Kidney epithelial cell (primary cell): ENCODE results near the gene PRAMEF4. TPM values are rescaled to one million over a fixed set of nuclear protein-coding genes. Genes with fewer than 3 reads are reported as not detected.
"Not testable (repeated sequence)": the region's sequence is repeated elsewhere in the genome, so short reads cannot be mapped to it uniquely, and the experiment has no call there.

Source experiments
- DNase-seq: peaks from one replicate; pipeline ENCODE4 v3.0.0-alpha.2; 2010; ENCODE audit warnings: low read depth
- H3K27me3 ChIP-seq: 2 replicates; pipeline ENCODE4 v1.6.0; 2011; ENCODE audit warnings: low read length; ENCODE audit not compliant: control insufficient read depth, insufficient read depth
- H3K36me3 ChIP-seq: 2 replicates; pipeline ENCODE4 v1.5.1; 2011; ENCODE audit warnings: low read length; ENCODE audit not compliant: control insufficient read depth, insufficient read depth
- H3K4me3 ChIP-seq: 2 replicates; pipeline ENCODE4 v1.5.1; 2011; ENCODE audit warnings: low read depth, mild to moderate bottlenecking, control low read depth, low read length
- total RNA-seq: library from RNA; depleted of rRNA; stranded (reverse); fragments of >200 nt; gene quantifications from 2 replicates; pipeline ENCODE4 v1.2.3, GENCODE V29; 2015
- TF ChIP-seq, protein P1 (sequence below): IDR thresholded peaks from 2 replicates; pipeline ENCODE4 v1.5.1; 2011; ENCODE audit warnings: mild to moderate bottlenecking, moderate library complexity, low read length, control low read depth, inconsistent platforms; ENCODE audit not compliant: insufficient read depth, poor library complexity, severe bottlenecking

PRAMEF4 gene
- total RNA-seq = not detected in 2 replicates

- not testable (repeated sequence) for H3K36me3 ChIP-seq, DNase-seq, H3K4me3 ChIP-seq, H3K27me3 ChIP-seq
These were observed at the start of gene PRAMEF4 for GRCh38 chr1:12886101-12886500. PRAMEF4 (minus strand) TSS chr1:12886201; CDS start chr1:12883394, 2,807 bp downstream.

- not testable (repeated sequence) for H3K27me3 ChIP-seq, H3K4me3 ChIP-seq, DNase-seq, H3K36me3 ChIP-seq
These were observed 38.4 kb upstream of the PRAMEF4 start for GRCh38 chr1:12924368-12924767.

GRCh38 chr1:12921749-12922148, 35.7 kb upstream of the PRAMEF4 start:
- DNase-seq, H3K27me3 ChIP-seq, H3K4me3 ChIP-seq, H3K36me3 ChIP-seq: not testable (repeated sequence)

- not testable (repeated sequence) for H3K27me3 ChIP-seq, H3K36me3 ChIP-seq, H3K4me3 ChIP-seq, DNase-seq
These were observed 30.3 kb upstream of the PRAMEF4 start, which contains the start of gene PRAMEF7 for GRCh38 chr1:12916310-12916709. PRAMEF7 (plus strand) TSS chr1:12916610; CDS start chr1:12917693, 1,083 bp downstream.

GRCh38 chr1:12903793-12904572, 18.0 kb upstream of the PRAMEF4 start:
- not testable (repeated sequence) for H3K4me3 ChIP-seq, DNase-seq, H3K27me3 ChIP-seq, H3K36me3 ChIP-seq

DNA sequence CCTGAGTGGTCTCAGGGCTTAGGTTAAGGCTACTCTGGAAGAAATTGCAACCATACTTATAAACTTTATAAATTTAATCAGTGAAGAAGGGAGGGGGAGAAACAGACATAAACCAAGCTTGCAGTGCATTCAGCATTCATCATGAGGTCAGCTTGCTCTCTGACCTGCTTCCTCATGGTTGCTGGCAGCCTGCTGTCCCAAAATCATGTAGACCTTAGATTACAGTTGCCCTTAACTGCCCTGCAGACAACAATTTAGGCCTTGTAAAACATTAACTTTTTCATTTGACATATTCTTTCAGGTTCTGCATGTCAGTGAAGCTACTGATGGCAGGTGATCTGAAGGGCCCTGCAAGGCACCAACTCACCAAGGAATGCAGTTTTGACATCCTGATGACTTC, 13.2 kb upstream of the PRAMEF4 start:
- H3K36me3 ChIP-seq, DNase-seq, H3K27me3 ChIP-seq, H3K4me3 ChIP-seq: not testable (repeated sequence)

- H3K27me3 ChIP-seq, H3K4me3 ChIP-seq, DNase-seq, H3K36me3 ChIP-seq: not testable (repeated sequence)
These were observed 12.2 kb upstream of the PRAMEF4 start, which contains the start of gene PRAMEF10 for GRCh38 chr1:12898170-12898569. PRAMEF10 (minus strand) TSS chr1:12898270; CDS start chr1:12895847, 2,423 bp downstream.

GRCh38 chr1:12878453-12878852, 7.5 kb downstream of the PRAMEF4 start:
- not testable (repeated sequence) for H3K36me3 ChIP-seq, H3K27me3 ChIP-seq, DNase-seq, H3K4me3 ChIP-seq

DNA sequence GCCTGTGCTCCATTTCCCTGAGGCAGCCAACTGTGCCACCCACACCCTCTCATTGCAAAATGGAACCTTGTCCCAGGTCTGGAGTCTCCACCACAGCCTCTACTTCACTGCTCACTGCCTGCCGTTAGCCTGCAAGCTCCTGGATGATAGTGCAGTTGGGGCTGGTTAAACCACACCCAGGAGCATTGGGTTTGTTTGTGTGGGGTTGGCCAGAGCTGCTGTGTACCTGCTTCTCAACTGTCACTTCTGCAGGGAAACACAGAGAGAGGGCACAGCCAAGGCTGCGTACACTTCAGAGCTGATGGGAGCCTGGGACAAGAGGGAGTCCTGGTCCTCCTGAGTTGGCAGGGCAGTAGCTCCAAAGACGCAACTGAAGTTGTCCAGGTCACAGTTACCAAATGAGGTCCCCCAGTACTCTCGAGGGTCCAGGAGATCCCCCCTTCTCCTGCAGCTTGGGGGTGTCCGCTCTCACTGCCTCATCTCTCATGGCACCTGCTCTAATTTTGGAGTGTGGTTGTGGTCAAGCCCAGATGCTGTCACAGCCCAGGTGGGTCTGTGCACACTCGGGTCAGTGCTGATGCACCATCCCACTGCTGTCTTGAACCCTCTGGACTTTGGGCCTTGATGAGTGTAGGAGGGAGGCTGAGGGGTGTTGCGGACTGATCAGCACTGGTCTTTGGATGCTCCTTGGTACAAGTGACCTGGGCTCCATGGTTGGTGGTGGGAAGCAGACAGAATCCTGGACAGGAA, 22.7 kb downstream of the PRAMEF4 start:
- not testable (repeated sequence) for H3K27me3 ChIP-seq, DNase-seq, H3K36me3 ChIP-seq, H3K4me3 ChIP-seq

DNA sequence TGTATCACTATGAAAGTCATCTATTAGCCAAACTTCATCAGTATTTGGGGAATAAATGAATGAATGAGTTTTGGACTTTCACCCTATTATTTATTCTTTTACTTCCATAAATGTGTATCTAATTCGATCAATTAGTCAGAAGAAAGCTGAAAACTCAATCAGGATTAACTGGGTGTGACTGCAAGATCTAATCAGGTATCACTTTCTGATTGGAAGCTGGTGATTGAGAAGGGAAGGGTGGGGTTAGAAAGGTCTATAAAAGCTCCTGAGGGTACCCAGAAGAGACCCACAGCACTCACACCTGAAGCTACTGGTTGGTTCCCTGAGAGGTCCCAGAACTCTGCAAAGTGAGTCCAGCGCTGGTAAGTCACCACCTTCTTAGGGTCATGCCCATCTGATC, 29.2 kb downstream of the PRAMEF4 start, which contains the start of gene PRAMEF2:
Gene PRAMEF2 (plus strand): TSS at position 301 of the 400 bp plus-strand sequence. CDS start 1,924 bp downstream, outside the sequence.
- H3K4me3 ChIP-seq, H3K36me3 ChIP-seq, DNase-seq, H3K27me3 ChIP-seq: not testable (repeated sequence)

DNA sequence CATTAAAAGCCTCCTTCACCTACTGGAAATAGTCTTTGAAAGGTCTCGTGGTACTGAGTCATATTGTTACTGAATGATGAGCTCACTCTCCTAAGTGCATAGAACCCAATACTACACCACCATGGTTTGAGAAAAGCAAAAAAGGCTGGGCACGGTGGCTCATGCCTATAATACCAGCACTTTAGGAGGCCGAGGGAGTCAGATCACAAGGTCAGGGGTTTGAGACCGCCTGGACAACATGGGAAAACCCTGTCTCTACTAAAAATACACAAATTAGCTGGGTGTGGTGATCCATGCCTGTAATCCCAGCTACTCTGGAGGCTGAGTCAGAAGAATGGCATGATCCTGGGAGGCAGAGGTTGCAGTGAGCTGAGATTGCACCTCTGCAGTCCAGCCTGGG, 34.2 kb downstream of the PRAMEF4 start:
- TF ChIP-seq, protein P1, sequence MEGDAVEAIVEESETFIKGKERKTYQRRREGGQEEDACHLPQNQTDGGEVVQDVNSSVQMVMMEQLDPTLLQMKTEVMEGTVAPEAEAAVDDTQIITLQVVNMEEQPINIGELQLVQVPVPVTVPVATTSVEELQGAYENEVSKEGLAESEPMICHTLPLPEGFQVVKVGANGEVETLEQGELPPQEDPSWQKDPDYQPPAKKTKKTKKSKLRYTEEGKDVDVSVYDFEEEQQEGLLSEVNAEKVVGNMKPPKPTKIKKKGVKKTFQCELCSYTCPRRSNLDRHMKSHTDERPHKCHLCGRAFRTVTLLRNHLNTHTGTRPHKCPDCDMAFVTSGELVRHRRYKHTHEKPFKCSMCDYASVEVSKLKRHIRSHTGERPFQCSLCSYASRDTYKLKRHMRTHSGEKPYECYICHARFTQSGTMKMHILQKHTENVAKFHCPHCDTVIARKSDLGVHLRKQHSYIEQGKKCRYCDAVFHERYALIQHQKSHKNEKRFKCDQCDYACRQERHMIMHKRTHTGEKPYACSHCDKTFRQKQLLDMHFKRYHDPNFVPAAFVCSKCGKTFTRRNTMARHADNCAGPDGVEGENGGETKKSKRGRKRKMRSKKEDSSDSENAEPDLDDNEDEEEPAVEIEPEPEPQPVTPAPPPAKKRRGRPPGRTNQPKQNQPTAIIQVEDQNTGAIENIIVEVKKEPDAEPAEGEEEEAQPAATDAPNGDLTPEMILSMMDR = no peak
- H3K4me3 ChIP-seq = no peak overlapping the region
- H3K36me3 ChIP-seq = no peaks in the 10 kb centered on the region
- no peaks in the 10 kb centered on the region for H3K27me3 ChIP-seq
- DNase-seq = no peak

DNA sequence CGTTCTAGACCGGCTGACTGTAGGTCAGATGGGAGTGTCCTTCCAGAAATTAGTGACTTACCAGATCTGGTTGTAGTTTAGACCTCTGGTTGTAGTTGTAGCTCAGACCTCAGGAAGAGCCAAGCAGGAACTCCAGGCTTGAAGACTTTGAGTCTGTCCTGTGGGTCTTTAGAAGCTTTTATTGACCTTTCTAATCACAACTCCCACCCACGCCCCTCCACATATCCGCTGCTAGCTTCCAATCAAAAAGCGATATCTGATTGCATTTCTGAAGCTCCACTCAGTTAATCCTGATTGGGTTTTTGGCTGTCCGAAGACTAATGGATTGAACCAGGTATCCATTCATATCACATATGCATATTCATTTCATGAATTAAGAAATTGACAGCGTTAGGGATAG, 37.4 kb downstream of the PRAMEF4 start, which contains the start of gene HNRNPCL1:
Gene HNRNPCL1 (minus strand): TSS at position 101 of the 400 bp plus-strand sequence. CDS start 431 bp downstream, outside the sequence.
- H3K4me3 ChIP-seq, DNase-seq: not testable (repeated sequence)

DNA sequence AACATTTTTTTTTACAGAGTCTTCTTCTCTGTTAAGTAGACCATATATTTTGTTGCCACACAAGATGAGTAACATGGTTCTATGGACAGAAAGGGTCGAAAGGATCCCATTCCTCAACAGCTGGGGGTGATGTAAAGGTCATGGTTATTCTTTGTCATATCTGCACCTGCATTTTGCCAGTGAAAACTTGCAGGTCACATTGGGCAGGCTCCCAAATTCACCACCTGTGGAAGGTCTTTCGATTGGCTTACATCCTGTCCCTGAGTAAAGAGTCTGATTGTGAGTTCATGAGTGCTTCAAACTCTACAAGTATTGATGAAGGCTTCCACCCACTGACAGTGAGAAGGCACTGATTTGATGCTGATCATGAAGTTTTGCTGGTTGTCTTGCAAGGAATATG, 52.8 kb downstream of the PRAMEF4 start:
- not testable (repeated sequence) for H3K4me3 ChIP-seq, DNase-seq, H3K36me3 ChIP-seq, H3K27me3 ChIP-seq

More for the DNA sequence above, 37.4 kb downstream of the PRAMEF4 start, which contains the start of gene HNRNPCL1:
- not testable (repeated sequence) for H3K36me3 ChIP-seq, H3K27me3 ChIP-seq
